HEK293 (cell line): ENCODE measurements around the gene SERPINH1.

Source experiments
- CTCF ChIA-PET: fragments of 350-600 bp; formaldehyde crosslinking; extraction: SDS; loops from one replicate; lab custom pipeline; 2021; ENCODE audit warnings: antibody characterized with exemption; lab: Yijun Ruan, JAX
- POLR2A ChIA-PET: fragments of 300-600 bp; formaldehyde crosslinking; extraction: SDS; loops from one replicate; lab custom pipeline; 2020; ENCODE audit warnings: antibody characterized with exemption, inconsistent platforms; lab: Yijun Ruan, JAX
- H3K27ac ChIP-seq: fragments of 200-500 bp; sonication (Bioruptor generic); 2 replicates; pipeline ENCODE4 v1.5.1; 2014; ENCODE audit warnings: low read depth, low read length, control low read depth, inconsistent platforms; ENCODE audit errors: extremely low read depth
- H3K36me3 ChIP-seq, 2 experiments: fragments of 200-500 bp in 1 of 2; sonication (Bioruptor generic) in 1 of 2; 1 replicate in 1 of 2; 2 replicates in 1 of 2; pipeline ENCODE4 v1.5.1; 2014 to 2017; ENCODE audit warnings: inconsistent platforms in 2 of 2, low read length in 2 of 2; ENCODE audit not compliant: control insufficient read depth in 2 of 2, insufficient read depth in 1 of 2
- H3K4me1 ChIP-seq: fragments of 200-500 bp; sonication (Bioruptor generic); 2 replicates; pipeline ENCODE4 v1.5.1; 2014; ENCODE audit warnings: mild to moderate bottlenecking, low read length, inconsistent platforms; ENCODE audit not compliant: control insufficient read depth, insufficient read depth
- H3K4me3 ChIP-seq: 2 replicates; pipeline ENCODE4 v1.5.1; 2011; ENCODE audit warnings: low read depth, mild to moderate bottlenecking, control low read depth, low read length, moderate library complexity
- H3K9me3 ChIP-seq: fragments of 200-500 bp; sonication (Bioruptor generic); 2 replicates; pipeline ENCODE4 v1.5.1; 2014; ENCODE audit warnings: low read depth, low read length, inconsistent platforms; ENCODE audit not compliant: control insufficient read depth, insufficient read depth
- KLF1 ChIP-seq: fragments of 450-650 bp; formaldehyde crosslinking; IDR thresholded peaks from 2 replicates; pipeline ENCODE4 v1.5.1; 2016; ENCODE audit warnings: missing biosample characterization, missing genetic modification characterization
- KLF10 ChIP-seq: fragments of 450-650 bp; IDR thresholded peaks from 2 replicates; pipeline ENCODE4 v1.5.1; 2018; ENCODE audit warnings: missing biosample characterization, mild to moderate bottlenecking, missing genetic modification characterization
- OSR2 ChIP-seq: fragments of 450-650 bp; formaldehyde crosslinking; IDR thresholded peaks from 2 replicates; pipeline ENCODE4 v1.5.1; 2016; ENCODE audit warnings: missing biosample characterization, missing genetic modification characterization
- OVOL3 ChIP-seq: fragments of 450-650 bp; formaldehyde crosslinking; IDR thresholded peaks from 2 replicates; pipeline ENCODE4 v1.5.1; 2016; ENCODE audit warnings: missing biosample characterization, missing genetic modification characterization
- PRDM2 ChIP-seq: fragments of 450-650 bp; formaldehyde crosslinking; IDR thresholded peaks from 2 replicates; pipeline ENCODE4 v1.5.1; 2016; ENCODE audit warnings: missing biosample characterization, missing genetic modification characterization, borderline replicate concordance
- ZFP69B ChIP-seq: fragments of 450-650 bp; formaldehyde crosslinking; IDR thresholded peaks from 2 replicates; pipeline ENCODE4 v1.5.1; 2016; ENCODE audit warnings: missing biosample characterization, missing genetic modification characterization
- ZNF121 ChIP-seq: fragments of 450-650 bp; formaldehyde crosslinking; IDR thresholded peaks from 2 replicates; pipeline ENCODE4 v1.5.1; 2016; ENCODE audit warnings: missing biosample characterization, missing genetic modification characterization
- ZNF16 ChIP-seq: fragments of 450-650 bp; formaldehyde crosslinking; IDR thresholded peaks from 2 replicates; pipeline ENCODE4 v1.5.1; 2016; ENCODE audit warnings: low read depth, missing biosample characterization, missing genetic modification characterization
- ZNF248 ChIP-seq: fragments of 450-650 bp; formaldehyde crosslinking; IDR thresholded peaks from 2 replicates; pipeline ENCODE4 v1.5.1; 2017; ENCODE audit warnings: missing biosample characterization, missing genetic modification characterization
- ZNF350 ChIP-seq: fragments of 450-650 bp; formaldehyde crosslinking; IDR thresholded peaks from 2 replicates; pipeline ENCODE4 v1.5.0; 2017; ENCODE audit warnings: missing biosample characterization, mild to moderate bottlenecking, missing genetic modification characterization
- ZNF488 ChIP-seq: fragments of 450-650 bp; formaldehyde crosslinking; IDR thresholded peaks from 2 replicates; pipeline ENCODE4 v1.5.1; 2016; ENCODE audit warnings: missing biosample characterization, missing genetic modification characterization
- ZNF580 ChIP-seq: fragments of 450-650 bp; formaldehyde crosslinking; IDR thresholded peaks from 2 replicates; pipeline ENCODE4 v1.5.1; 2016; ENCODE audit warnings: missing biosample characterization, missing genetic modification characterization
- ZNF654 ChIP-seq: fragments of 450-650 bp; formaldehyde crosslinking; IDR thresholded peaks from 2 replicates; pipeline ENCODE4 v1.5.1; 2016; ENCODE audit warnings: low read depth, missing biosample characterization, missing genetic modification characterization
- ZNF692 ChIP-seq: fragments of 450-650 bp; formaldehyde crosslinking; IDR thresholded peaks from 2 replicates; pipeline ENCODE4 v1.5.1; 2016; ENCODE audit warnings: missing biosample characterization, missing genetic modification characterization
- ZNF701 ChIP-seq: fragments of 450-650 bp; formaldehyde crosslinking; IDR thresholded peaks from 2 replicates; pipeline ENCODE4 v1.5.1; 2016; ENCODE audit warnings: missing biosample characterization, missing genetic modification characterization
- ZNF704 ChIP-seq: fragments of 450-650 bp; formaldehyde crosslinking; IDR thresholded peaks from 2 replicates; pipeline ENCODE4 v1.5.1; 2016; ENCODE audit warnings: missing biosample characterization, missing genetic modification characterization

SERPINH1 gene

GRCh38 chr11:75513250-75513649 lies 48.8 kb upstream of the SERPINH1 start (continued):
- TF ChIP-seq ZNF704 (tag by site-specific recombination) (no peak), OSR2 (tag by site-specific recombination) (no peak), ZNF580 (tag by site-specific recombination) (peak; percentile 21; the same call in 1 of the 2 replicates), KLF1 (no peak), ZNF488 (no peak)
- TF ChIP-seq, all 188 proteins: peak for 10

- Histone ChIP-seq H3K4me3 (no peak overlapping the region), H3K4me1 (no peaks in the 10 kb centered on the region), H3K9me3 (no peaks in the 10 kb centered on the region), H3K36me3 (no peaks in the 10 kb centered on the region), H3K27ac (no peak overlapping the region)
- CTCF ChIA-PET, result no interaction called here
- TF ChIP-seq ZNF701 (tag by site-specific recombination) (no peak), ZNF350 (tag by site-specific recombination) (no peak), PRDM2 (tag by site-specific recombination) (no peak), OVOL3 (tag by site-specific recombination) (no peak), ZNF488 (no peak), ZNF654 (no peak)
- POLR2A ChIA-PET, result no interaction called here
These were observed 47.5 kb upstream of the SERPINH1 start for GRCh38 chr11:75514596-75514995.

- H3K9me3 ChIP-seq, result no peaks in the 10 kb centered on the region
- CTCF ChIA-PET, result interaction anchor here (0.6 to 0.9 kb wide), 2 partner anchors 7 to 16 kb away, joined by 3 read pairs; no protein-coding TSS in a partner anchor
- H3K36me3 ChIP-seq, result no peaks in the 10 kb centered on the region
- H3K4me1 ChIP-seq, result no peaks in the 10 kb centered on the region
- no peak overlapping the region for H3K4me3 ChIP-seq
- POLR2A ChIA-PET, result no interaction called here
- no peak overlapping the region for H3K27ac ChIP-seq
- no peak for TF ChIP-seq ZFP69B (tag by site-specific recombination)
- TF ChIP-seq PRDM2 (tag by site-specific recombination), result no peak
- no peak for TF ChIP-seq ZNF350 (tag by site-specific recombination)
- no peak for TF ChIP-seq ZNF248 (tag by site-specific recombination)
- TF ChIP-seq ZNF121 (tag by site-specific recombination), result no peak
- no peak for TF ChIP-seq ZNF16 (tag by site-specific recombination)
- no peak for TF ChIP-seq KLF10 (tag by site-specific recombination)
- TF ChIP-seq ZNF692, result no peak
These were observed 45.9 kb upstream of the SERPINH1 start for GRCh38 chr11:75516140-75516539.
